Measurements from ENCODE around the gene CAPN9.

GRCh38 chr1:230831771-230832170, 84.6 kb downstream of the CAPN9 start:
- no peak for TF ChIP-seq CTCF (IDR thresholded peaks at IDR 0.05)
- TF ChIP-seq POLR2A (IDR thresholded peaks at IDR 0.05), result no peak
